GM10266 (cell line): Measurements from ENCODE around the gene AGMO.

Source experiments
- DNase-seq: peaks from one replicate; pipeline ENCODE4 v3.0.0; 2012; ENCODE audit errors: extremely low spot score
- CTCF ChIP-seq: IDR thresholded peaks from 2 replicates; pipeline ENCODE4 v1.5.1; 2012; ENCODE audit warnings: mild to moderate bottlenecking, low read depth; ENCODE audit not compliant: control insufficient read depth, insufficient read depth; ENCODE audit errors: missing control alignments

AGMO gene

GRCh38 chr7:15345216-15345615 is 216.6 kb downstream of the AGMO start:
- DNase-seq, result no peak
- TF ChIP-seq CTCF, result no peak

- no peak for DNase-seq
- TF ChIP-seq CTCF, result no peak
Observed at GRCh38 chr7:15341817-15342216, 220.0 kb downstream of the AGMO start.

GRCh38 chr7:15336146-15336545 is 225.7 kb downstream of the AGMO start:
- no peak for TF ChIP-seq CTCF
- no peak for DNase-seq

GRCh38 chr7:15335390-15335789 is 226.4 kb downstream of the AGMO start:
- no peak for DNase-seq
- no peak for TF ChIP-seq CTCF

- no peak for DNase-seq
Observed at GRCh38 chr7:15334536-15335263, 227.1 kb downstream of the AGMO start.

GRCh38 chr7:15332956-15333355 is 228.9 kb downstream of the AGMO start:
- DNase-seq, result no peak
- TF ChIP-seq CTCF, result no peak

More at GRCh38 chr7:15334536-15335263, 227.1 kb downstream of the AGMO start:
- TF ChIP-seq CTCF, result no peak

GRCh38 chr7:15330943-15331342 is 230.9 kb downstream of the AGMO start:
- no peak for TF ChIP-seq CTCF
- DNase-seq, result no peak
